ENCODE measurements around the gene ERGIC2. TPM values are rescaled to one million over a fixed set of nuclear protein-coding genes. Genes with fewer than 3 reads are reported as not detected.

ERGIC2 gene
- total RNA-seq, 4 donors from 2014 or later, result 16.4 to 91.3 (median 48.7) TPM

- Histone ChIP-seq H3K27me3 (no peaks in the 10 kb centered on the region), H3K27ac (no peak overlapping the region), H3K4me3 (no peak overlapping the region), H3K9me3 (no peaks in the 10 kb centered on the region), H3K36me3 (no peaks in the 10 kb centered on the region), H3K4me1 (no peaks in the 10 kb centered on the region)
- no peak for DNase-seq
- intact Hi-C loops (cut with DNase I; ENCODE audit: low total_unique reads), result no loop called here
- no peak for TF ChIP-seq POLR2A (IDR thresholded peaks at IDR 0.05)
- TF ChIP-seq, protein P1, sequence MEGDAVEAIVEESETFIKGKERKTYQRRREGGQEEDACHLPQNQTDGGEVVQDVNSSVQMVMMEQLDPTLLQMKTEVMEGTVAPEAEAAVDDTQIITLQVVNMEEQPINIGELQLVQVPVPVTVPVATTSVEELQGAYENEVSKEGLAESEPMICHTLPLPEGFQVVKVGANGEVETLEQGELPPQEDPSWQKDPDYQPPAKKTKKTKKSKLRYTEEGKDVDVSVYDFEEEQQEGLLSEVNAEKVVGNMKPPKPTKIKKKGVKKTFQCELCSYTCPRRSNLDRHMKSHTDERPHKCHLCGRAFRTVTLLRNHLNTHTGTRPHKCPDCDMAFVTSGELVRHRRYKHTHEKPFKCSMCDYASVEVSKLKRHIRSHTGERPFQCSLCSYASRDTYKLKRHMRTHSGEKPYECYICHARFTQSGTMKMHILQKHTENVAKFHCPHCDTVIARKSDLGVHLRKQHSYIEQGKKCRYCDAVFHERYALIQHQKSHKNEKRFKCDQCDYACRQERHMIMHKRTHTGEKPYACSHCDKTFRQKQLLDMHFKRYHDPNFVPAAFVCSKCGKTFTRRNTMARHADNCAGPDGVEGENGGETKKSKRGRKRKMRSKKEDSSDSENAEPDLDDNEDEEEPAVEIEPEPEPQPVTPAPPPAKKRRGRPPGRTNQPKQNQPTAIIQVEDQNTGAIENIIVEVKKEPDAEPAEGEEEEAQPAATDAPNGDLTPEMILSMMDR (IDR thresholded peaks at IDR 0.05), result no peak
Measured at GRCh38 chr12:29374913-29375312, 6.1 kb downstream of the ERGIC2 start.

DNA sequence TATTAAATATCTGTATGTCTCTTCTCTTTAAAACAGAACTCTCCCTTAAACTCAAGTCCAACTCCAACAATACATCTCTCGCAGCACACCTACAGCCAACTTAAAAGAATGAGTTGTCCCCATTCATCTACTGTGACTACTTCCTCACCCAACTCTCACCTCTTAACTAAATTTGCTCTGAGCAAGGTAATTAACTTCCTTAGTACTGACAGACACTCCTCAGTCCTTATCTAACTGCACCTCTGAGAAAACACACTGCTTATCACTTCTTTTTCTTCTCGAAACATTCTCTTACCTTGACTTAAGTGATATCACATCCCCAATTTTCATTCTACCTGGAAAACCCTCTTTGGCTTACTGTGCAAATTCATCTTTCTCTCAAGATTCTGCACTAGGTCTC, 7.0 kb downstream of the ERGIC2 start:
- no peak for DNase-seq
- Histone ChIP-seq H3K27ac (no peak overlapping the region), H3K27me3 (no peaks in the 10 kb centered on the region), H3K9me3 (no peaks in the 10 kb centered on the region), H3K36me3 (no peaks in the 10 kb centered on the region), H3K4me3 (no peak overlapping the region), H3K4me1 (no peaks in the 10 kb centered on the region)
- intact Hi-C loops (cut with DNase I; ENCODE audit: low total_unique reads), result no loop called here
- TF ChIP-seq POLR2A (IDR thresholded peaks at IDR 0.05), result no peak
- TF ChIP-seq, protein P1 (IDR thresholded peaks at IDR 0.05), result no peak

- no peaks in the 10 kb centered on the region for H3K9me3 ChIP-seq
- no peaks in the 10 kb centered on the region for H3K36me3 ChIP-seq
- no peak for DNase-seq
- no peaks in the 10 kb centered on the region for H3K4me1 ChIP-seq
- intact Hi-C loops (cut with DNase I; ENCODE audit: low total_unique reads), result no loop called here
- TF ChIP-seq, protein P1 (IDR thresholded peaks at IDR 0.05), result no peak
- no peak for TF ChIP-seq POLR2A (IDR thresholded peaks at IDR 0.05)
- H3K27ac ChIP-seq, result no peak overlapping the region
- no peak overlapping the region for H3K4me3 ChIP-seq
- no peaks in the 10 kb centered on the region for H3K27me3 ChIP-seq
Measured at GRCh38 chr12:29365091-29365490, 15.9 kb downstream of the ERGIC2 start.

DNA sequence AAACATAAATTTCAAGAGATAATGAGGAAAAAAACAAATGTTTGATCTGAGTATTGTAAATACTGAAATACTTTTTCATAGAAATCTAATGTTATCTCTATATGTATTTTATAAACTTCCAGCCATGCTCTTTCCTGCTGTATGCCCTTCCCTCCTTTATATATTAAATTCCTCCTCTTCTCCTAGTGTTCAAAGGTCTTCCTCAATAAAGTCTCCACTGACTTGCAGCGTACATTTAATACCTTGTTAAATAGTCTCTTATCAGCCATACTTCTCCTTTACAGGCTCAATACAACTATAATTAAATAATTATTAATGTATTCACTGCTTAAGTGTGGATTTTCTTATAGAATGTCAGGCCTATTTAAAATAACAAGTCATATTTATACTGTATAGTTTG, 26.0 kb downstream of the ERGIC2 start:
- no peak for DNase-seq
- no peaks in the 10 kb centered on the region for H3K9me3 ChIP-seq
- intact Hi-C loops (cut with DNase I; ENCODE audit: low total_unique reads), result no loop called here
- H3K4me3 ChIP-seq, result no peak overlapping the region
- TF ChIP-seq, protein P1 (IDR thresholded peaks at IDR 0.05), result no peak
- no peak for TF ChIP-seq POLR2A (IDR thresholded peaks at IDR 0.05)
- H3K4me1 ChIP-seq, result no peaks in the 10 kb centered on the region
- H3K27ac ChIP-seq, result no peak overlapping the region
- no peaks in the 10 kb centered on the region for H3K27me3 ChIP-seq
- H3K36me3 ChIP-seq, result no peaks in the 10 kb centered on the region

DNA sequence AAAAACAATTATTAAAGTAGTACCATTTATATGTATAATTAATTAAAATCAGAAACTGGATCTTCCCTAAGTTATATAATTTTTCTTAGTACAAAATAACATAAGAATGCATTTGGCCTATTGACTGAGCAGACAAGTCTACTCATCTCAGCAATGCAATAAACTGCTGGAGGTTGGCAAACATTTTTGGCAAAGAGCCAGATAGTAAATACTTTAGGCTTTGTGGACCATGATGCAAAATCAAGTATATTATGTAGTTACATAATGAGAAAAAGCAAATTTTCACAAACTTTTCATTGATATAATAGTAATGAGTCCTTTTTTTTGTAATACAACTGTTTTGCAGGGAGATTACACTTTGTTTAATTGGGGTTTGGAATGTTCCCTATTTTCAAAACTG, 30.9 kb downstream of the ERGIC2 start:
- H3K4me1 ChIP-seq, result no peaks in the 10 kb centered on the region
- no peaks in the 10 kb centered on the region for H3K36me3 ChIP-seq
- no peaks in the 10 kb centered on the region for H3K27me3 ChIP-seq
- no peaks in the 10 kb centered on the region for H3K9me3 ChIP-seq
- no peak for DNase-seq
- H3K27ac ChIP-seq, result no peak overlapping the region
- intact Hi-C loops (cut with DNase I; ENCODE audit: low total_unique reads), result no loop called here
- H3K4me3 ChIP-seq, result no peak overlapping the region
- TF ChIP-seq, protein P1 (IDR thresholded peaks at IDR 0.05), result no peak
- TF ChIP-seq POLR2A (IDR thresholded peaks at IDR 0.05), result no peak

Measured in uterus (tissue), 4 donors.